ENCODE data around the gene CLDN1. TPM values are rescaled to one million over a fixed set of nuclear protein-coding genes. Genes with fewer than 3 reads are reported as not detected.

The CLDN1 gene
- total and polyA plus RNA-seq, 2 of the 13 experiments (the other 11 are each of a cell fraction or from before 2014, with no cell fraction given): 42.7 to 51.6 TPM

DNA sequence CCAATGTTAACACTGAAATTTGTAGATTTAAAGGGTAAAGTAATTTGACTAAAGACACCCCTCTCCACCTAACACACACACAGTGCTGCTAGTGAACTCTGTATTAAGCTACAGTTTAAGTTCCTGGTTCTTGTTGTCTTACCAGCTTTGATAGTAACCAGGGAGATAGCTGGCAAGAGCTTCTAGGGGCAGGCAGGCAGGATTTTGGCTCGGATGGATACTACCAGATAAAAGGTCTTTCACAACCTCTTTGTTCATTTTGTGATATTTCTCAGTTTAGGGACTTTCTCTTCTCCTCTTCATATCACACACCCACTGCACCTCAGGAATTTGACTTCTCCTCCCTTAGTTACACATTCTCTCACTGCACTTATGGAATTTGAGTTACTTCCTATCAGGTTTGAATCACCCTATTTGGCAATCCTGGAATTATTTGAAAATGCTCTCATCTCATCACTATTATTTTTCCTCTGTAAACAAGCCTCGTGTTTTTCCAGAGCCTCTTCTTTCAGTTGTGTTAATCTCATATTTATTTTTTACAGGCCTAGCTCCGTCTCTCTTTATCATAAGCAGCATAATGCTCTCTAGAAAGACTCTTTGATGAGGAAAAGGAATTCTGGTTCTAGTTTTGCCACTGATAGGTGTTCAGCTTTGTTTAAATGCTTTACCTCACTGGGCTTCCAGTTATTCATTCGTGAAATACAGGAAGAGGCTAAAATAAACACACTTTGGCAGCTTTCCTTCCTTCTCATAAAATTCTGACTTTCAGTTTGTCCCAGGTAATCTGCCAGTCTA is 23.0 kb upstream of the CLDN1 start (continued):
- TF ChIP-seq SNAI1 (CRISPR knock-in tag; IDR thresholded peaks at IDR 0.05; ENCODE audit: borderline replicate concordance): no peak
- TF ChIP-seq MAFG (CRISPR knock-in tag; IDR thresholded peaks at IDR 0.05): no peak
- no peak for TF ChIP-seq ZBTB42 (CRISPR knock-in tag; IDR thresholded peaks at IDR 0.05)
- no peak for TF ChIP-seq ZNF224 (CRISPR knock-in tag; IDR thresholded peaks at IDR 0.05)
- TF ChIP-seq, protein P1, sequence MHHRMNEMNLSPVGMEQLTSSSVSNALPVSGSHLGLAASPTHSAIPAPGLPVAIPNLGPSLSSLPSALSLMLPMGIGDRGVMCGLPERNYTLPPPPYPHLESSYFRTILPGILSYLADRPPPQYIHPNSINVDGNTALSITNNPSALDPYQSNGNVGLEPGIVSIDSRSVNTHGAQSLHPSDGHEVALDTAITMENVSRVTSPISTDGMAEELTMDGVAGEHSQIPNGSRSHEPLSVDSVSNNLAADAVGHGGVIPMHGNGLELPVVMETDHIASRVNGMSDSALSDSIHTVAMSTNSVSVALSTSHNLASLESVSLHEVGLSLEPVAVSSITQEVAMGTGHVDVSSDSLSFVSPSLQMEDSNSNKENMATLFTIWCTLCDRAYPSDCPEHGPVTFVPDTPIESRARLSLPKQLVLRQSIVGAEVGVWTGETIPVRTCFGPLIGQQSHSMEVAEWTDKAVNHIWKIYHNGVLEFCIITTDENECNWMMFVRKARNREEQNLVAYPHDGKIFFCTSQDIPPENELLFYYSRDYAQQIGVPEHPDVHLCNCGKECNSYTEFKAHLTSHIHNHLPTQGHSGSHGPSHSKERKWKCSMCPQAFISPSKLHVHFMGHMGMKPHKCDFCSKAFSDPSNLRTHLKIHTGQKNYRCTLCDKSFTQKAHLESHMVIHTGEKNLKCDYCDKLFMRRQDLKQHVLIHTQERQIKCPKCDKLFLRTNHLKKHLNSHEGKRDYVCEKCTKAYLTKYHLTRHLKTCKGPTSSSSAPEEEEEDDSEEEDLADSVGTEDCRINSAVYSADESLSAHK (CRISPR knock-in tag; IDR thresholded peaks at IDR 0.05; ENCODE audit: borderline replicate concordance): no peak
- TF ChIP-seq NR2F1 (CRISPR knock-in tag; IDR thresholded peaks at IDR 0.05): no peak
- no peak for TF ChIP-seq CEBPZ (IDR thresholded peaks at IDR 0.05; ENCODE audit: low read length)
- 0 out of 2 replicates have a peak, but pooled peaks have one; percentile 52 for TF ChIP-seq RFXAP (CRISPR knock-in tag; IDR thresholded peaks at IDR 0.05; ENCODE audit: borderline replicate concordance)
- TF ChIP-seq FOXA1 (IDR thresholded peaks at IDR 0.05): peak; percentile 70; the same call in 1 of the 2 replicates
- peak; percentile 54 for TF ChIP-seq FOXA1 (CRISPR knock-in tag; IDR thresholded peaks at IDR 0.05)
- no peak for TF ChIP-seq RFX3 (CRISPR knock-in tag; IDR thresholded peaks at IDR 0.05)
- no peak for TF ChIP-seq KLF6 (CRISPR knock-in tag; IDR thresholded peaks at IDR 0.05)
- TF ChIP-seq ZNF746 (CRISPR knock-in tag; IDR thresholded peaks at IDR 0.05): no peak
- no peak for TF ChIP-seq ZZZ3 (CRISPR knock-in tag; IDR thresholded peaks at IDR 0.05; ENCODE audit: borderline replicate concordance)
- no peak for TF ChIP-seq ZBTB2 (CRISPR knock-in tag; IDR thresholded peaks at IDR 0.05; ENCODE audit: low read depth)
- TF ChIP-seq ZBTB33 (CRISPR knock-in tag; IDR thresholded peaks at IDR 0.05): no peak
- peak; percentile 64; the same call in 1 of the 2 replicates for TF ChIP-seq GATAD2A (CRISPR knock-in tag; IDR thresholded peaks at IDR 0.05)
- peak; percentile 78 for TF ChIP-seq ASH2L (IDR thresholded peaks at IDR 0.05; ENCODE audit: insufficient read length, low read depth, low read length)
- TF ChIP-seq HOXD1 (CRISPR knock-in tag; IDR thresholded peaks at IDR 0.05): no peak
- TF ChIP-seq POLR2A (IDR thresholded peaks at IDR 0.05; ENCODE audit: insufficient read depth in 1 of 2, low read depth in 2 of 2, low read length in 2 of 2): peak in 1 of 2 experiments; percentile 42; a peak in 1 of 4 replicates
- TF ChIP-seq JUNB (CRISPR knock-in tag; IDR thresholded peaks at IDR 0.05; ENCODE audit: borderline replicate concordance): peak; percentile 48; the same call in 1 of the 2 replicates
